Activated CD4-positive, alpha-beta T cell treated with anti-CD3 and anti-CD28 coated beads, Interleukin-2, amount 50 U/mL, for 16 hours (primary cell): Measurements from ENCODE around the gene C19orf38.

ENCODE experiments used
- DNase-seq: peaks from one replicate; pipeline ENCODE4 v3.0.0-alpha.2; 2020

The C19orf38 gene

DNA sequence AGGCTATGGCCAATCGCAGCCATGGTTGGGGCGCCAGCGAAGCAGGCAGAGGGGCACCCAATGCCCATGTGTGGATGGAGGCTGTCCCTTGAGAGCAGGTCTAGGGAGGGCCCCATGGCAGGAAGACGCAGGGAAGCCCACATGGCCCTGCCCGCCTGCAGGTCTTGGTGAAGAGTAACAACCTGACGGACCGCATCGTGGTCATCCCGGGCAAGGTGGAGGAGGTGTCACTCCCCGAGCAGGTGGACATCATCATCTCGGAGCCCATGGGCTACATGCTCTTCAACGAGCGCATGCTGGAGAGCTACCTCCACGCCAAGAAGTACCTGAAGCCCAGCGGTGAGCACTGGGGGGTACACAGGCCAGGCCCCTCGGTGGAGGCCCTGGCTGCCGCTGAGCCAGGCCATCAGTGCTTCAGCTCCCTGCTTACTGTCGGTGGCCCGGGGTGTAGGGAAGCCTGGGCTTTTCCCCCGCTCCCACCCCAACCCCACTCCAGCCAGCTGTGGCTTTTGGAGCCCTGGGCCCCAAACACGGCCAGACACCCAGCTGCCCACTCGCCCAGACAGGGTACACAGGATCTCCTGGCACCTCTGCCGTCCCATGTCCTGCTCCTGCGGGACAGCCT is 65.6 kb downstream of the C19orf38 start:
- no peak for DNase-seq

DNA sequence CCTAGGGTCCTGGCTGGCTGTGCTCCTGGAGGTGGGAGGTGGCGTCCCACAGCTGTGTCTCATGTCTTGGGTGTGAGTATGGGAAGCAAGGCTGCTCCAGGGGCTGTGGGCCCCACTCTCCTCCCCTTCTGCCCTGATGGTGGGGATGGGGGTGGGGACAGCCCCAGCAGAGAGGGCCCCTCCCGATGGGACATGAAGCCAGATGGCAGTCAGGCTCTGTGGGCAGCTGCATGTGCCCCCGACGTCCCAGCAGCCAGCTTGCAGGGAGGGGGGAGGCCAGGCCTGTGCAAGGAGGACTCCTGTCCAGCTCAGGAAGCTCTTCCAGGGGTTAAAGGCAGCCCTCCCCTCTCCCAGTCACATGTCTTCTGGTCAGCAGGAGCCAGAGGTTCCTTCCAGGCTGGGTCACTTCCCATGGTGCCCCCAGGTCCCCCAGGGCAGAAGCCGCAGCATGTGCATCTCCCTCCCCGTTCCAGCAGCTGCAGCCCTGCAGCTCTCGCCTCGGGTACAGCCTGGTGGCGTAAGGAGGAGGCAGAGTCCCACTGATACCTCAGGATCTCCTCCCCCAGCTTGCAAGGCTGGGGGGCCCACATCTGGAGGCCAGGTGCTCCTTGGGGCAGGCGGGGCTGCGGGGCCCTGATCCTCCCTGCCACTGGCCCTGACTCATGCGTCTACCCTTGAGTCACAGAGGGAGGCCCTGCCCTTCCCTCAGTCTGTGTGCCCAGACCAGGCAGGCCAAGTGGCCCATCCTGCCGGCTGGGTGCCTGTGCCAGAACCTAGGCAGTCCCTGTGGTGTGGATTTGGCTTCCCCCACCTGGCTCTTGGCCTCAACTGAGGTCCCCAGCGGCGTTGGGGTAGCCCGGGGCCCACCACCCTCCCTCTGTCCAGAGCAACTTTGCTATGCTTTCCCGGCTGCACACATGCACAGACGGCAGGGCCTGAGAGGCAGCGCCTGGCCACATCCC is 67.2 kb downstream of the C19orf38 start:
- no peak for DNase-seq

DNA sequence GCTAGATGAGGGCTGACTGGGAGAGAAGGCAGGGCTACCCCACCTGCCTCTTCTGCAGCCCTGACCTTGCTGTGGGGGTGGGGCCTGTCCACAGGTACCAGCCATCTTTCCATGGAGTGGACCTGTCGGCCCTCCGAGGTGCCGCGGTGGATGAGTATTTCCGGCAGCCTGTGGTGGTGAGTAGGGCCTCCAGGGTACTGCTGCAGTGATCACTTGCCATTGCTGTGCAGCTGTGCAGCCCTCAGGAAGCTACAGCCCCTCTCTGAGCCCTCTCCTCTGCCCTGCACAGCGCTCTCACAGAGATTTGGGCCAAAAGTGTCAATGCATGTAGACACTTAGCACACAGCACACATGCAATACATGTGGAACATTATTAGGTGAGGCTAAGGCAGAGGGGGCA is 68.4 kb downstream of the C19orf38 start:
- DNase-seq, result no peak

DNA sequence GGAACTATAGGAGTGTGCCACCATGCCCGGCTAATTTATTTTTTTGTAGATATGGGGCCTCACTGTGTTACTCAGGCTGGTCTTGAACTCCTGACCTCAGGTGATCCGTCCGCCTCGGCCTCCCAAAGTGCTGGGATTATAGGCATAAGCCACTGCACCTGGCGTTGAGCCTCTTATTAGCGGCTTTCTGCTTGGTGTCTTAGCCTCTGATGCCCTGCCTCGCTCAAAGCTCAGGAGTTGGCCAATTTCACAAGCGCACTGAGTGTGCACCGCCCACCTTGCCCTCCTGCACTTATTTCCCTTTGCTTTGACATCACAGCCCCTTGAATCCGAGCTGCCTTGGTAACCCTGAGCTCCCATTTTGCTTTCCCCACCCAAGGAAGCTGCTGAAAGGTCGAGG is 70.1 kb downstream of the C19orf38 start:
- DNase-seq, result no peak
